Activated CD8-positive, alpha-beta memory T cell treated with anti-CD3 and anti-CD28 coated beads, Interleukin-2, amount 50 U/mL, for 4 hours (primary cell): ENCODE measurements around the gene CD59.
"Not testable (repeated sequence)": the region's sequence is repeated elsewhere in the genome, so short reads cannot be mapped to it uniquely, and the experiment has no call there.

ENCODE experiments used
- DNase-seq: peaks from one replicate; pipeline ENCODE4 v3.0.0-alpha.2; 2020

CD59 gene

DNA sequence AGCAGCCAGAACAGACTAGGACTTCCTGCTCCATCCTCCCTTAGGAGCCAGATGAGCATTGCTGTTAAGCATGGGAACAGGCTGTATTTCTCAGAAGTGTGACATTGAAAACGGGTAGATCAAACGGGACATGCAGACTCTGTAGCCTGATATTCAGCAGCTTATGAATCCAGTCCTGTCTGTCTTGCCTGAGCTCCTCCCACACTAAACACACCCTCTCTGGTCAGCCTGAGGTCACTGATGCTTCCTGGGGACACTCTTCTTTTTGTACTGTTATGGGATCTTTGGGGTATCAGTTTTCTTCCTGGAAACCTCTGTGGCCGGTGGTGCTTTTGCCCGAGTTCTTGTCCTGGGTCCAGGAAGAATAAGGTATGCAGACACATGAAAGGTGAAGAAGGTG is 71.4 kb downstream of the CD59 start:
- no peak for DNase-seq

DNA sequence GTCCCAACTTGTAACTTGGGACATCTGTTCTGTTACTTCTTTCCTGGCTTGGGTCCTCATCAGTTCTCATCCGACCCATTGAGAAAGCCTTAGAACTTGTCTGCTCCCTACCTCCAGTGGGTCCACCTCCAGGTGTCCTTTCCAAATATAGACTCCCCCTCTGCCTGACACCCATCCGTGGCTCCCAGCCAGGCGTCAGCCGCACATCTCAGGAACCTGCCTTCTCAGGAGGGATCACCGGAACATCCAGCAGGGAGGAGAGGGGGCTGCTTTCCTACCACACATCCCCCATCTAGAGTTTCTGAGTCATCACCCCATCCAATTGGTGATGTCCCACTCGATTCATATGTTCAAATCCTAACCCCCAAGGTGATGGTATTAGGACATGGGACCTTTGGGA is 72.1 kb downstream of the CD59 start:
- no peak for DNase-seq

DNA sequence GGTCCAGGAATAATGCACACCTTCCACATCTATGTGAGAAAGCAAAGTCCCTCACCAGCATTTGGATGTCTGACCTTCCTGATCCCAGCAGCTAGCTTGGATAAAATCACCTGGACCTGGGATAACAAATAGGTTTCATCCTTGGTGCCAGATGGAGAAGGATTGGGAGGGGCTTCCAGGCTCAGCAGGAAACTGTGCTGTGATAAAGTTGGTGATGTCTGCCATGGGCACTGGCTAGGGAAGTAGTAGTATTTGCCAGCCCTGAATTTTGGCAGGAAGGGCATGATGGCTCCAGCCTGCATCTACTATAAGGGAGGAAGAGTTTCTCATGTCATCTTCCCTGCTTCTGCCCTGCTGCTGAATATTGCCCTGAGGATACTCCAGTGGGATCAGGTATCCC is 73.1 kb downstream of the CD59 start:
- no peak for DNase-seq

DNA sequence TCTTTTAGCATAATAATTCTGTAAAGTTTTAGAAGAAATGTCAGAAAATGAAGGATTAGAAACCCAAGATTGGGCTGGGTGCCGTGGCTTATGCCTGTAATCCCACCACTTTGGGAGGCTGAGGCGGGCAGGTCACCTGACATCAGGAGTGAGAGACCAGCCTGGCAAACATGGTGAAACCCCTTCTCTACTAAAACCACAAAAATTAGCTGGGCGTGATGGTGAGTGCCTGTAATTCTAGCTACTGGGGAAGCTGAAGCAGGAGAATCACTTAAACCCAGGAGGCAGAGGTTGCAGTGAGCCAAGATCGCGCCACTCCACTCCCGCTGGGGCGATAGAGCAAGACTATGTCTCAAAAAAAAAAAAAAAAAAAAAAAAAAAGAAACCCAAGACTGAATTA is 74.7 kb downstream of the CD59 start:
- not testable (repeated sequence) for DNase-seq

DNA sequence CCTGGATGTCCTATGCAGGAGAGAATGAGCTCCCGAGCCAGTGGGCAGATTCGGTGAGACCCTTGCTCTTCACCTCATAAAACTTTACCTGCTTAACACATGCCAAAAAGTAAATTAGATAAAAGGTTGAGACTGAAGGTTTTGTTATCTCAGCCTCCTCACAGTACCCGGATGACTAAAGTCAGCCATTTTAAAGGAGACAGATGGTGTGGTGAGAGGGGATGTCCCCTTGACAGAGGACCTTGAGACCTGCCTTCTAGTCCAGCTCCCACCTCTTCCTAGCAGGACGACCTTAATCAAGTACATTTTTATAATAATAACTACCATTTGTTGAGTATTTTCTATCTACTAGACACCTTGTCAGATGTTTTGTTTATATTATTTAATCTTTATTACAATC is 75.3 kb downstream of the CD59 start:
- no peak for DNase-seq

DNA sequence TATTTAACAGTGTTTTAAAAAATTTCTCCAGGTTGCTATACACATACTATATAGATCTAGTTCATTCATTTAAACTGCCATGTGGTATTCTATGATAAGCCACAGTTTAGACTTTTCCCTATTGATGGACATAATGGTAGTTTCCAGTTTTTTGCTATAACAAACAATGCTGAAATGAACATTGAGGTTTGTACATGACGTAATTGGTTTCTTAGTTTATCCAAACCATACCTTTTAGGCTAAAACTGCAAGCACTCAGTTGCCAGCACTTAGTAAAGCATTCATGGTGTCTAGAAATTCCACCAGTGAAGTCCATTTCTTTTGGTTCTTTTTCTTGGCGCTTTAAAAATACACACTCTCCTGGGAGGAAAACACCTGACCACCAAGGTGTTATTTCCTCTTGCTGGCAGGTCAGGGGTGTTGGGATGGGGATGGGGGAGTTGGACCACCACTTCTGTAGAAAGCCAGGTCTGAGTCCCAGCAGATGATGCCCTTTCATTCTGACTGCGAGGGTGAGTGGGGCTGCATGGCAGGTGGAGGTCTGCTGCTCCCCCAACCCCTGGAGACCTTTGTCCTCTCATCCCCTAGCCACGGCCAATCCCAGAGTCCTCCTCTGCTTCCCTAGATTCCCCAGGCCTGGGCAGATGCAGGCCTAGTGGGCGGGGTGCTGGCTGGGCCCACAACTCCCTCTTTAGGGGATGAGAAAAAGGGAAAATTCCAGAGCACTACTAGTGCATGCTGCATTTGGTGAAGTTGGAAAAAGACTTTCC is 76.7 kb downstream of the CD59 start:
- no peak for DNase-seq

DNA sequence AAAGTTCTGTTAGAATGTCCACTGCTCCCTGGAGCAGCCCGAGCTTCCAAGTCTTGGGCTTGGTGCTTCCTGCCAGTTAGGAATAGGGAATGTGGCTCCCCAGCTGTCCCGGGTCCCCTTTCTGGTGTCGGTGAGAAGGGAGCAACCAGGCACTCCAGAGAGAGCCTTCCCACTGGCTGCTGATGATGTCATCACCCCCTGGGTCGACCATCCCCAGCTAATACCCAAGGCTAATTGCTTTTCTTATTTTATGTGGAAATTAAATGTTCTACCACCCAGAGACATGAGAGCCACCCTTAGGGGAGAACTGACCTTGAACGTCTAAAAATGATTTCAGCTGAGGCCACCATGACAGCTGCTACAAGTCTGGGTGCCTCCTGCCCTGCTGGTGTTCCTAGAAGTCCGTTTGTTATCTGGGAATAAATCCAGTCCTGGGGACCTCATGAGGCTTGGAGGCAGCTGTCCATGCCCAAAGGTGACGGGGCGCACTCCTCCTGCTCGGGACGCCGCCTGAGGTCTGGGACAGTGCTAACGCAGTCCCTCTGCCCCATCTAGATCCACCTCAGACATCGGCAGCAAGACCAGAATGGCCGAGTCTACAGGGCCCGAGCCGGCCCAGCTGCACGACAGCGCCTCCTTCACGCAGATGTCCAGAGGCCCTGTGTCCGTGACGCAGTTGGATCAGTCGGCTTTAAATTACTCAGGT is 77.9 kb downstream of the CD59 start:
- no peak for DNase-seq

DNA sequence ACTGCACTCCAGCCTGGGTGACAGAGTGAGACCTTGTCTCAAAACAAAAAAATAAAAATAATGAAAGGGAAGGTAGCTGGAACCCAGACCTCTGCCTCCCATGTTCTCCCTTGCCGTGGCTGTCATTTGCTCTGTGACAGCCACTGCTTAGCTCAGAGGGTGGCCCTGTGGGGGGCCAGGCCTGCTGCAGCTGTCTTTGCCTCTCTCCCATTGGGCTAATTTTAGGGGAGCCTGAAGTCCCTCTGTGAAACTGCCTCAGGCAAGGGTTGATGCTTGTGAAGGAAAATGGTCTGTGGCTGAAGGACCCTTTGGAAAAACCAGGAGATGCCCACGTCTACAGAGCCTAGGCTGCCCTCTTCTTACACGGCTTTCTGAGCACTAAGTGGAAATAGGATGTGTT is 78.5 kb downstream of the CD59 start:
- DNase-seq = no peak

DNA sequence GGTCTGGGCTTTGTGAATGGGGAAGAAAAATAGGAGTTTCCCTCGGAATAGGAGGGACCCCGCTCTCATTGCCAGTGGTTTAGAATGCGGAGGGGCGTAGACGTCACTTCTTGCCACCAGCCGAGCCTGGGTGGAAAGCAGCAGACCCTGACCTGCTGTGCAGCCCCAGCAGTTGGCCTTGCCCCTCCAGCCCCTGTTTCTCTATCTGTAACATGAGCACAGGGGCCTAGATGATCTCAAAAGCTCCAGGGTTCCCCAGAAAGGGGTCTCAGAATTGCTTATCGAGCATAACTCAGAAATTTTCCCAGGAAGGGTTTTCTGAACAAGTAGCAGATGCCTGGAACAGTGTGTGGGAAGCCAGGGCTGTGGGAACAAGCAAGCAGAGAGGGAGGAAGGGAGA is 79.5 kb downstream of the CD59 start:
- no peak for DNase-seq

DNA sequence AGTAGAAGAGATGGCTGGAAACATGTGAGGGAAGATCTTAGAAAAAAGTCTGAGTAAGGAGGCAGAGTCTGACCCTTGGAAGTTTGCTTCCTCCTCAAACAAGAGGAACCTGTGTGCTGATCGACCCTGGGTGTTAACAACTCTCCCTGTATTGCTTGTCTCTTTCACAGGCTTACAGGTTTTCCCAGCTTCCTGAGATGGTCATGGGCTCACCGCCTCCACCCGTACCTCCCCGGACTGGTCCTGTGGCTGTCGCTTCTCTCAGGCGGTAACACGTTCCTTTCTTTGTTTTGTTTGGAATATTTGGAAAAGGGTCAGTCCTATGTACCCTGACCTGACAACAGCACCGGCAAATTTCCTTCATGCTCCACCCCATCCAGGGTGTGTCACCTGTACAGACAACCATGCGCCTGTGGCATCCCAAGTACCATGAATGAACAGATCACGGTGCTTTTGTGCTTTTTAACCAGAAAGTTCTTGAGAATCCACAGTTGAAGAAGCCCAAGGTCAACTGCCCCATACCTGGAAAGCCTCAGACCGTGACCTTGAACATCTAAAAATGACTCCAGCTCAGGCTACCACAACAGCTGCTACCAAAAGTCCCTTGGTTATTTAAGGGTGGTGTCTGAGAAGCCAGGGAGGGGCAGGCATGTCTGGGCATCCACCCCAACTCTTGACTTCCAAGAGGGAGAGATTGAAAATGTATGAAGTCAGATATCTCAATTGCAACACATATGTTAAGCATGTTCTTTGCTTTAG is 80.2 kb downstream of the CD59 start:
- no peak for DNase-seq

DNA sequence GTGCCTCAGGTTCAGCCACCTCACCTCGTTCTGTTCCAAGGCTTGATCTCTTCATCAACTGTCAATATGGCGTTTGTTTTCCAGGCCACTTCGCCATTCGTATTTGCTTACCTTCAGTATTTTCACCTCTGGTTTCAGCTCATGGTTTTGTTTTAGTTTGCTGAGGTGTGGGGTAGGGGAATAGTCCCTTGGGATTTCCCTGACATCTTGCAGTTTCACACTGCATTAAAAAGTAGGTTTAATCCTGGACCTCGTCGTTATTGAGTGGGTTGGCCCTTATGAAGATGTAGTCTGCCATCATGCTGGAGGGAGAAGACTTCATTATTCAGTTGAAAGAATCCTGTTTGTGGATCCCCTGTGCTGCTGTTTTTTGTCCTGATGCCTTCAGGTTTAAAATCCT is 81.6 kb downstream of the CD59 start:
- DNase-seq = no peak
